Activated CD4-positive, CD25-positive, alpha-beta regulatory T cell treated with anti-CD3 and anti-CD28 coated beads, Interleukin-2, amount 50 U/mL, for 24 hours (primary cell): ENCODE measurements around the gene KLHL40.
"Not testable (repeated sequence)": the region's sequence is repeated elsewhere in the genome, so short reads cannot be mapped to it uniquely, and the experiment has no call there.

ENCODE experiments used
- ATAC-seq, 2 donors: fragments of 150-1000 bp; cut with Tn5 transposase; one replicate each; pipeline ENCODE4 v1.10.0; 2021; ENCODE audit warnings: mild to moderate bottlenecking in 1 of 2, moderate library complexity in 1 of 2

KLHL40 gene

DNA sequence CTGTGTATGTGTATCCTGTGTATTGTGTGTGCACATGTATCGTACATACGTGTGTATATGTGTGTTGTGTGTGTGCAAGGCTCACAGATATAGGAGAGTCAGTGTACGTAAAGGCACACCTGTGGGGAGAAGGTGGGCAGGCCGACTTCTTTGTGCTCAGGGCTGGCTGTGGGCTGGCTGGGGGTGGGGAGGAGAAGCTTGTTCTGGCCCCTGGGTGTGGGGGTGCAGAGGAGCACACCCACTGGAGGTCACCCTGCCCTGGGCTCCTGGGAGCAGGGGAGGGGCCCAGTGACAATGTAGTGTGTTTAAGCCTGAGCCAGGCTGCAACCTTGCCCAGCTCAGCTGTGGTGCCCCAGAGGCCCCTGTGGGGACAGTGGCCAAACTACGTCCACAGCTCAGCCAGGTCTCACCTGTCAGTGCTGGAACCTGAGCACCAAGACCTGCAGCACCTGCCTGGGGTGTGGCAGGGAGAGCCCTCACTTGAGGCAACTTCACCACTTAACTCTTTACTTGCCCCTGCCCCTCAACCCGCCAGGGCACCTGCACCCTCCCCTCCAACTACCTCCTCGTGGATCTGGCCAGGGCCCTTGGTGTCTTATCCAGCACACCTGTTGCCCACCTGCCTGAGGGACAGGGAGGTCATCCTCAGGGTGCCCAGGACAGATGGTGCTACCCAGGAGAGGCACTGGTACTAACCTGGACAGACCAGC is 19.9 kb downstream of the KLHL40 start:
- no peak for ATAC-seq

DNA sequence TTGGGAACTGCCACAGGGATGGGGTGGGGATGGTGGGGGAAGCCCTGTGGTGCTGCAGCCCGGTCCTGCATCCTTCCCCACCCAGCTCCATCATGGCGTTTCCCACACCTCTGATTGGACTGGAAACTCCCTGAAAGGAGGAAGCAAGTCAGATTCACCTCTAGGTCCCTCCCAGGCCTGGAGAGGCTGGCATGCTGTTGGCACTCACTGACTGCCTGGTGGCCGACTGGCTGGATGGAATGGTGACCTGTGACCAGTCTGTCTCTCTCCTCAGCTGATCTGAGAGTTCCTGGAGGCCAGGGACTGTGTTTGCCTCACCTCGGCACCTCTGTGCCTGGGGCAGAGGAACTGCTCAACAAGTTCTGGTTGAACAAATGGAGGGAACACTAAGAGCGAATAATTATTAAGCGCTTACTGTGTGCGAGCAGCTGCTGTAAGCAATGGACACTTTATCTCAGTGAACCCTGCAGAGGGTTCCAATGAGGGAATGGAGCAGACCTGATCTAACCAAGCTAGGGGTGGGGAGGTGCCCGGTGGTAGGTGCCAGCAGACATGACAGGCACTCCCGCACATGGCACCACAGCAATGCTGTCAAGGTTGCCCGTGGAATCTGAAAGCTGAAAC is 20.7 kb downstream of the KLHL40 start:
- no peak for ATAC-seq

DNA sequence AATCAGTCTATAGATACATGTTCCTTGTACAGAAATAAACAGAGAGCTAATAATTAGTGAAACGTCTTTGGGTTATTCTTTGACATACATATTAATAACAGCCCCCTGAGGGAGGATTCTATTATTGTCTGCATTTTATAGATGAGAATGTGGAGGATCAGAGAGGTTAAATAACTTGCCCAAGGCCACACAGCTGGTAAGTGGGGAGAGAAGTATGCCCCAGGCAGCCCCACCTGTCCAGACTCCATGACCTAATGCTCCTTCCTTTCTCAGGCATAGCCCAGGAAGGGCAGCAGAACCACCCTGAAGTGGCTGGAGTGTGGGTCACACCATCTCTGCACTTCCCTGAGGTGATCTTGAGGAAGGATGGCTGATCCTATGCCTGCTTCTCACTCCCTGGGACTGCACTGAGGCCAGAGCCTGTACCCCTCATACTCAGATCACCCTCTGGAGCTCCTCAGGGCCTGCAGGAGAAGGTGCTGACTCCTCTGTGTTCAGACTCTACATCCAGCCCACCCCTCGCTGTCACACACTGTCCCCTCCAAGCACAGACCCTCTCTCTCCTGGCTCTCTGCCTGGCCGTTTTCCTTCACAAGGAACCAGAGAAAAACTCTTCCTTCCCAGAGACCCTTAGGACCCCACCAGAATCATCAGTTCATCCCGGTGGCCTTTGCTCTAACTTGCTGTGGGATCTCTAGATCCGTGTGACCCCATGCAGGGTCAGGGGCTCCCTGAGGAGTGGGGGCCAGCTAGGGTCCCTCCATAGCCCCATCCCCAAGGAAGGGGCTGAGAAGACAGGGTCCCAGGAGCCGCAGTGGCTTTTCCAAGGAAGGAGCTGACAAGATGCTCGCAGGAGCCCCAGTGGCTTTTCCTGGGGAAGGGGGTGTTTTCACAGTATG is 21.6 kb downstream of the KLHL40 start:
- ATAC-seq, result no peak

DNA sequence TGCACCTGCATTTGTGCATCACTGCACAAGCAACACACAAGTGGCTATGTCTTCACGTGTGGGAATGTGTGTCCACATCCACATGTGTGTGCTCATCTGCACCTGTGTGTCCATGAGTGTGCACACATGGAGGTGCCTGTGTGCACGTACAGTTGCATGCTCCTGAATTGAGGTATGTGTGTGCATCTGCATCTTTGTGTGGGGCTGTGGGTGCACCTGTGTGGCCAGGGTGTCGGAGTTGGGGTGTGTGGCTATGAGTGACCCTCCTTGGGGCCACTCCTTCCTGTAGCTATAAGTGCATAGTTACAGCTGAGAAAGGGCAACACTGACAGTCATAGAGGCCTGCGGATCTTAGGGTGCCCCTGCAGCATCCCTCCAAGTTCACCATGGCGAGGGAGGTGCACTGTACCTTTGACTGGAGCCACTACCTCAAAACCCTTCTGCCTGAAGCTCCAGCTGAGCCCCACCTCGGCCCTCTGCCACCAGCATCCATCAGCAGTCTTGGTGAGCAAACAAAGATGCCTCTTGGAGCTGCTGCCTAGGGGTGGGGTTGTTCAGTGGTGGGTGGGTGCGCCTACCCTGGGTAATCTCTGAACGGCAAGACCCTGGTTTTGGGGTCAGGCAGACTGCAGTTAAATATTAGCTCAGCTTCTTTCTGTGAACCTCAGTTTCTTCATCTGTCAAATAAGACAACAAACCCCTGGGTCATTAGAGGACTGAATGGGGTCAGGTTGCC is 22.5 kb downstream of the KLHL40 start:
- ATAC-seq, result no peak

DNA sequence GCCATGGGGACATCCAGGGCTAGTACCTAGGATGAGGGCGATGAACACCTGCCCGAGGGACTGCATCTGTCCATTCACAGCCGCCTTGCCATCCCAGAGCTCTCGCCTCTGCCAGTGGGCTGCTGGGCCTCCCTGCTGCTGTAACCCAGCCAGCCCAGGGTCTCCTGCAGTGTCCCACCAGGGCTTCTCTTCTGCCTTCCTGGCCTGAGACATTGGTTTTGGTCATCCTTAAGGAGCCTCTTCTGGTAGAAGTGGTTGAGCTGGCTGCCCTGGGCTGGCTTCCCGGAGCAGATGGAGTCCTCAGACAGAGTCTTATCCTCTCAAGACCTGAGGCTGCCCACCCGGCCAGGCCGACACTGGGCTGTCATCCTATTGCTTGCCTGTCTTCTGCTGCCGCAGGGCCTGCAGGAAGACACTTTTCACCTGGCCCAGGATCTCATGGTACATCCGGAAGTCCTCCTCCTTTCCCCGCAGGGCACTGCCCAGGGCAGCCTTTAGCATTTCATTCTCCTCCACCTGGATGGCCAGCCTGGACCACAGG is 23.3 kb downstream of the KLHL40 start:
- no peak for ATAC-seq

DNA sequence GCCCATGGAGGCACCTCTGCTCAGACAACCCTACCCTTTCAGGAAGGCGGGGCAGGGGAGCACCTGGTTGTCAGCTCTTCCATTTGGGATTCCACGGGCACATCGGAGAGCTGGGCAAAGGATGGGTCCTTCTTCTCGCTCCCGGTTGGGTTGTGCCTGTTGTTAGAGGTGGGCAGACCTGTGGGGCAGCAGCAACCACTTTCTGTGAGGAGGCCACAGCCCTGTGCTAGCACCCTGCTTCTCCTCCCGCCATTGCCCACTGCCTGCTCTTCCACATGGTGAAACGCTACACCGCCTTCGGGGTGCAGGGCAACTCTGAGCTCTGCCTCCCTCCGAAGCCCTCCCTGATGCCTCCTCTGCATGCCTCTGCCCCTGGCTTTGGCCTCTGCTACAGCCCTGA is 24.3 kb downstream of the KLHL40 start:
- ATAC-seq, result no peak

DNA sequence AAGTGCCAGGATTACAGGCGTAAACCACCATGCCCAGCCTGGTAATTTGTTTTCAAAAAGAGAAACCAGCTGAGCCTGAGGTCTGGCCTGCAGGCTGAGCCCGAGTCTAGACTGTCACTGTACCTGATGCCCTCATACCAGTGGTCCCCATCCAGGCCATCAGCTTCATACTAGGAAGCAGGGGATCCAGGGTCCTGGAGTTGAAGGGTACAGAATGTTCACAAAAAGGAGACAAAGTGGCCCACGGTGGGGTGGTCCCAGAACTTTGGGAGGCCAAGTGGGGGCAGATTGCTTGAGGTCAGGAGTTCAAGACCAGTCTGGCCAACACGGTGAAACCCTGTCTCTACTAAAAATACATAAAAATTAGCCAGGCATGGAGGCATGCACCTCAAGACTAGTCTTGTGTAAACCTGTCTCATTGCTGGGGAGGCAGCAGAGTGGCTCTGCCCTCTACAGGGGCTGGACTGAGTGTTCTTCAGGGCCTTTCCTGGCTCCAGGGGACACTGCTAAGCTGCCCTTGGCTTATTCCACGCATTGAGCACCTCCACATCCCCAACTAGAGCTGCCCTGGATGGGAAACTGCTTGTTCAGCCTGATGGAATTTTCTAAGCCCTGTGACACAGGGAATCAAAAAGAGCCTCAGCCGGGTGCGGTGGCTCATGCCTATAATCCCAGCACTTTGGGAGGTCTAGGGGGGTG is 25.1 kb downstream of the KLHL40 start:
- ATAC-seq, result no peak

DNA sequence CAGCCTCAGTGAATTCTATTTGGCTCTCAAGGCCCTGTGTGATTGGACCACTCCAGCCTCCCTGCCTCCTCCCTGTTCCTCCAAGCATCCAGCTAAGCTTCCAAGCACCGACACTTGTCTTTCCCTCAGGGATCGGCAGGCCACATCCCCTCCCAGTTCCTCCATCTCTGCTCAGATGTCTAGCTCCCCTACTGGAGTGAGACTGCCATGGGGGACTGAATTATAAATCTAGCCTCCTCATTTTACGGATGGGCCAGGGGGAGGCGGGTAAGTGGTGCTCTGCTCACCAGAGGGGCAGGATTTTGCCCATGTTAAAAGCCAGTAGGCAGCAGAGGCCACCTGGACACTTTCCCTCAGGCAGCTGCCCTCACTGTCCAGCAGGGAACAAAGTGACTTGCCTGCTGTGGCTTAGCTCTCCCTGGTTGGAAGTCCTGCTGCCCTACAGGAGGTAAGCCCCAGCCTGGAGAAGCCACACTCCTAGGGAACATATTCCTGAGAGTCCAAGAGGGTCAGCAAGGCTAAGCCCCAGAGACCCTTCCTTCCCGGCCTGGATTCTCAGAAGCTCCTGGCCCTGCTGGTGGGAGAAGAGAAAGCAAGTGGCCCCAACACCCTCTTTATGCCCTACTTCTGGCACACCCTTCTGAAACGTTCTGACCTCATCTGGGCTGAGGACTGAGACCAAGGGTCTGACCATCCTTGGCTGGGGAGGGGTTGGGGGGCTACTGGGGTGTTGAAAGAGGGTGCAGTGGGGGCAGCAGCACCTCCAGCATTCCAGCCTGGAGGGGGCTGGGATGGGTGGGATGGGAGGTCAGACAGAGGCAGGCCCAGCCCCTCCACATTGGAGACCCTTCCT is 26.4 kb downstream of the KLHL40 start:
- no peak for ATAC-seq

DNA sequence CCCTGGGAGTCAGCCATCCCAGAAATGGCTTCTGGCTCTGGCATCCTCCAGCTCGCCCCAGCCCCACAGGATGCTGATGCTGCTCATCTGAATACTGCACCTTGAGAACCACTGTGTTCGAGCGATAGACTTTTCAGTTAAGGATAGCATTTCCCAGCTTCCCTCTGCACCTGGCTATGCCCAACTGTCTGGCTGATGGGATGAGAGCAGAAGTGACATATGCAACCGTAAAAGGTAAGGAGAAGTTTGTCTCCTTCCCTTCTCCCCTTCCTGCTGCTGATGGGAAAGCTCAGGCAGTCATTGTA is 27.0 kb downstream of the KLHL40 start:
- ATAC-seq, result no peak

DNA sequence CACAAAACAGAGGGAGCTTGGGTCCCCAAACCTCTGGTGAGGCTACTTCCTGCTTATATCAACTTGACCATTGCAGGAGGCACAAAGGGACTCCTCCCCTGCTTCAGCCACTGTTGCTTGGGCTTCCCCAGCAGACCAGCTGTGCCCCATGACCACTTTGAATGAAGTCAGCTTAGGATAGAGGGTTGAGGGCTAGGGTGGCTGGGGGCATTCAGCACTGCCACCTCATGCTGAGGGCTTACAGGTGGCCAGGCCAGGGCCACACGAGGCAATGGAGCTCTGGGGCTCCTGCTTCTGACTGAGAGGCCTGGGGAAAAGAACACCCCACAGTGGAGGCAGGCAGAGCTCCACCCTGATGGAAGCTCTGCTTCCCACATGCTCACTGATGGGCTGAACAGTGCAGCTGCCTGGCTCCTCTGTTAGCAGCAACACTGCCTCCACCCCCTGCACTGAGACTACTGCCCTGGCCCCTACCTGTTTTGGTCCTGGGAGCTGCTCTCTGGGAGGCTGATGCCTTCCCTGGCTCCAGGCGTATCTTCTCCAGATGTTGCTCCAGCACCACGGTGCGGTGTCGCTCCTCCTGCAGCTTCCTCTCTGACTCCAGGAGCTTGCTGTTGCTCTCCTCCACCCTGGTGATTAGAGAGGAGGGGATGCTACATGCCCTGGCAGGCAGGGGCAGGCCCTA is 27.5 kb downstream of the KLHL40 start:
- ATAC-seq, result no peak

DNA sequence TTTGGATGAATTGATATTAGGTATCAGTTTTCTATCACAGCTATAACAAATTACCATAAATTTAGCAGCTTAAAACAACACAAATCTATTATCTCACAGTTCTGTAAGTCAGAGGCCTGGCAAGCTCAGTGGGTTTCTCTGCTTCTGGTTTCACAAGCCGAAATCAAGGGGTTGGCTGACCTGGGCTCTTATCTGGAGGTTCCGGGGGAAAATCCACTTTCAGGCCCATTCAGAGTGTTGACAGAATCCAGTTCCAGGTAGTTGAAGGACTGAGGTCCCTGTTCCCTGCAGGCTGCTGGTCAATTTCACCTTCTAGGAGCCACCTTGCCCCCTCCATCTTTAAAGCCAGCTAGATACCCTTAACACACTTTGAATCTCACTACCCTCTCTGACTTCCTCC is 28.4 kb downstream of the KLHL40 start:
- no peak for ATAC-seq

DNA sequence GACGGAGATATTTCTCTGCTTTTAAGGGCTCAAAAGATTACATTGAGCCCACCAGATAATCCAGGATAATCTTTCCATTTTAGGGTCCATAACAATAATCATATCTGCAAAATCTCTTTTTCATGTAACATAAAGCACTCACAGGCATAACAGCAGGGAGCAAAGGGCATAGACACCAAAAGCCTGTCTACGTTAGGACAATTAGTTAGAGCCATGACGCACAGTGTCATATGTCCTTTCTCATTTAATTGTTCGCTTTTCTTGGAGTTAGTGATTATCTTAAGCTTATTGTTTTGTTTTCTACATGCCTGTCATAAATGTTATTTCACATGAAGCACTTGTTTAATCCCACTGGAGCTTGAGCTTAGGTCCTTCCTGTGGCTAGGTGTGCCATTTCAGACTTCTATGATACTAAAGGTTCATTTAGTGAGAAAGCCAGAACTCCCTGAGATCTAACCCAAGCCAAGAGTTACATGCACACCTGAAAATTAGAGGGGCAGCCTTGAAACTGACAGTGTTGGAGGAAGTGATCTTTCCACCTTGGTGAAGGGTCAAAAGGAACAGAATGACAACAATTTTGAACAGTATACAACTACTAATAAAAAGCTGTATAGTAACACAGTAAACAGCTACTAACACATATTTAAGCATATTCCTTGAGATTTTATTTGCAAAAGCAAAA is 29.0 kb downstream of the KLHL40 start:
- no peak for ATAC-seq

DNA sequence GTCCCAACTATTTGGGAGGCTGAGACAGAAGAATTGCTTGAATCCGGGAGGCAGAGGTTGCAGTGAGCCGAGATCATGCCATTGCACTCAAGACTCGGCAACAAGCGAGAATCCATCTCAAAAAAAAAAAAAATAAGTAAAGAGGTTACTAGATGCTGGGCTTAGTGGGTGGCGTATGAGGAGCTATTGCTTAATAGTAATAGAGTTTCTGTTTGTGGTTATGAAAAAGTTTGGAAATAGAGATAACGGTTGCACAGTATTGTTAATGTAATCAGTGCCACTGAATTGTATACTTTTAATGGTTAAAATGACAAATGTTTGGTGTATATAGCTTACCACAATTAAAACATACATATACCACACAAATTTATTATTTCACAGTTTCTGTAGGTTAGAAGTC is 32.0 kb downstream of the KLHL40 start:
- ATAC-seq, result no peak

DNA sequence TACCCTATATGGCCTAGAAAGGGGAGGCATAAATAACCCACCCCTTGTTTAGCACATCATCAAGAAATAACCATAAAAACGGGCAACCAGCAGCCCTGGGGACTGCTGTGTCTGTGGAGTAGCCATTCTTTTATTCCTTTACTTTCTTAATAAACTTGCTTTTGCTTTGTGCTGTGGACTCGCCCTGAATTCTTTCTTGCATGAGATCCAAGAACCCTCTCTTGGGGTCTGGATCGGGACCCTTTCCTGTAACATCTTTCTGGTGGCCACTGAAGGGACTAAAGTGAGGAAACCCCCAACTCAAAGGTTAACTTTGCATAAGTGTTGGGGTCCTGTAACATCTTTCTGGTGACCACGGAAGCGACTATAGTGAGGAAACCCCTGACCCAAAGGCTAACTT is 33.0 kb downstream of the KLHL40 start:
- ATAC-seq, result no peak

DNA sequence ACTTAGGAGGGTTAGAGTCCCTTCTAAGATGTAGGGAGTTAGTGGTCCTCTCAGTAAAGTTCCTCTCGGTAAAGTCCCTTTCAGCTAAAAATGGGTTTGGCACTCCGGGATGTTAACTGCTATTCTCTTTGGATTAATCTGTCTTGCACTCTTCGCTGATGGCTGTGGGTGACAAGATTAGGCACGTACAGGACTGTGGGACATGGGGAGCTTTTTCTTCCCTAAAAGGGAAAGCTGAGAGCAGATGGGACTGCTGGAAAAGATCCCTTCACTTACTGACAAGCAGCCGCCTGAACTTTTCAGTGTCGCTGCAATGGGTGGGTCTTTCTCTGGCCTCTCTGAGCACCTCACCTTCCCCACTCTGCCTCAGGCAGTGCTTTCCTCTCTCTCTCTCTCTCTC is 33.7 kb downstream of the KLHL40 start:
- ATAC-seq, result no peak

DNA sequence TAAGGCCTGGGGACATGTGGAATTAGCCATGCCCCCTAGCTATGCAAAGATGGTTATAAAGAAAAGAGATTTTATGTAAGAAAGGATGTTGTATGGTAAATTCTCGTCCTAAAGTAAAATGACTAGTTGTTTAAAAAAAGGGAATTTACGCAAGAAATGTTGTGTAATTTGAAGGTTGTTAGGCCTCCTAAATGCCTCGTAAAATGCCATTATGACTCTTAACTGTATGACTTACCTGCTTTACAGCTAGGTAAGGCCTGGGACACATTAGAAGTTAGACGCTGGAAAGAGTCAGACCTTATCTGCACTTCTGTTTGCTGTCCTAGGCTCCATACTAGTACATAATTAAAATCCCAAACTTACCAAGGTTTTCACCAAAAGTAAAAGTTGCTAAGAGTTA is 34.8 kb downstream of the KLHL40 start:
- no peak for ATAC-seq

DNA sequence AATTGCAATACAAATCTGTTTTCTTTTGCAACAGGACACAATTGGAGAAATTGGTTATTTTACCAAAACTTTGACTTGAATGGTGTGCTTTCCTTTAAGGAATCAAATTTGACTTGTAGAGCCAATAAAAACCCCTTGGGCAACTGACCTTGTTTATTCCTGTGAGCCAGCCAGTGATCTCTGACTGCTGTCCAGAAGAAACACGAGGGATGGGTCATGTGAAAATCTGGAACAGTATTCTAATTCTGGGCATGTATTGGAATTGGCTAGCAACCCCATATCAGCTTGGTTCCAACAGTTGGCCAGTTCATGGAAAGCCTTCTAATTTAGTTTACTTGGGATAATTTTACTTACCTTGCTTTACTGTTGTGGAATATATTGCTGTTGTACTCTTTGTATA is 36.4 kb downstream of the KLHL40 start:
- no peak for ATAC-seq

DNA sequence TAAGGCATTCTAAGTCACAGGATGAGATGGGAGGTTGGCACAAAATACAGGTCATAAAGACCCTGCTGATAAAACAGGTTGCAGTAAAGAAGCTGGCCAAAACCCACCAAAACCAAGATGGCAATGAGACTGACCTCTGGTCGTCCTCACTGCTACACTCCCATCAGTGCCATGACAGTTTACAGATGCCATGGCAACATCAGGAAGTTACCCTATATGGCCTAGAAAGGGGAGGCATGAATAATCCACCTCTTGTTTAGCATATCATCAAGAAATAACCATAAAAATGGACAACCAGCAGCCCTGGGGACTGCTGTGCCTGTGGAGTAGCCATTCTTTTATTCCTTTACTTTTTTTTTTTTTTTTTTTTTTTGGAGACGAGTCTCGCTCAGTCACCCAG is 37.1 kb downstream of the KLHL40 start:
- ATAC-seq, result not testable (repeated sequence)

DNA sequence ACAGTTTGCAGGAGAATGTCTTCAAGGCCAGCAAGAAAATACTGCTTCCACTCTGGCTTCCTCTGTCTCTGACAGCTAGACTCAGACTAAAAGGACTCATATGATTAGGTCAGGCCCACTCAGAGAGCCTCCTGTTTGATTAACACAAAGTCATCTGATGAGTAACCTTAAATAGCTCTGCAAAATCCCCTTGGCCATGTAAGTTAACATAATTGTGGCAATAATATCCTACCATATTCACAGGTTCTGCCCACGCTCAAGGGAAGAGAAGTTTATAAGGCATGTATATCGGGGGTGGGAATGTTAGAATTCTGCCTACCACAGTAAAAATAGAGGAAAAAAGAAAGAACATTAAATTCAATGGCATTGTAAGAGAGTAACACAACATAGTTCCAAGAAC is 37.9 kb downstream of the KLHL40 start:
- no peak for ATAC-seq

DNA sequence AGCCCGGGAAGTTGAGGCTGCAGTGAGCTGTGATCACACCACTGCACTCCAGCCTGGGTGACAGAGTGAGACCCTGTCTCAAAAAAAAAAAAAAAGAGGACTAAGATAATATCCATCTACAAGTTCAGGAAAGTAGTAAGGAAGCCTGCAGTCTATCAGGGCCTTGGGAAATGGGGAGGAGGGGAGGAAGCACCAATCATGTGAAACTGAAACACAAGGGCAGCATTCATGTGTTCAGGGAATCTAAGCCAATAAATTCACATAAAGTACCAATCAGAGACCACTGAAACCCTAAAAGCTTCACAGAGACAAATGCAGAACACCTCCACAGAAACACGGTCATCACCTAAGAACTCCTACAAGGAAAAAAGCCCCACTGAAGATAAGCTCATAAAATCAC is 40.1 kb downstream of the KLHL40 start:
- no peak for ATAC-seq
